HG03575 (cell line): ENCODE measurements around the gene FCRL4.

Experiments
- ATAC-seq: cut with Tn5 transposase; IDR thresholded peaks from one replicate; pipeline ENCODE4 v1.9.1; 2021; ENCODE audit not compliant: unreplicated experiment, insufficient number of reproducible peaks, low FRiP score; ENCODE audit errors: extremely low read depth

The FCRL4 gene

GRCh38 chr1:157597959-157598667 lies at the start of gene FCRL4:
TSS of gene FCRL4 (minus strand) at chr1:157598085. CDS start at chr1:157597944, 141 bp downstream.
- no peak for ATAC-seq

- ATAC-seq = no peak
Measured at GRCh38 chr1:157646144-157646543, 48.3 kb upstream of the FCRL4 start.

GRCh38 chr1:157641177-157641576 lies 43.3 kb upstream of the FCRL4 start:
- no peak for ATAC-seq

- no peak for ATAC-seq
Measured at GRCh38 chr1:157639800-157640199, 41.9 kb upstream of the FCRL4 start.

GRCh38 chr1:157628773-157629172 lies 30.9 kb upstream of the FCRL4 start:
- ATAC-seq = no peak

- no peak for ATAC-seq
Measured at GRCh38 chr1:157626099-157626498, 28.2 kb upstream of the FCRL4 start.

GRCh38 chr1:157624471-157624870 lies 26.6 kb upstream of the FCRL4 start:
- no peak for ATAC-seq

- no peak for ATAC-seq
Measured at GRCh38 chr1:157622471-157622870, 24.6 kb upstream of the FCRL4 start.

- ATAC-seq = no peak
Measured at GRCh38 chr1:157618190-157618589, 20.3 kb upstream of the FCRL4 start.

GRCh38 chr1:157600236-157600635 lies 2.4 kb upstream of the FCRL4 start:
- ATAC-seq = no peak

- ATAC-seq = no peak
Measured at GRCh38 chr1:157596384-157596783, 1.5 kb downstream of the FCRL4 start.

- ATAC-seq = no peak
Measured at GRCh38 chr1:157595356-157595755, 2.5 kb downstream of the FCRL4 start.

GRCh38 chr1:157585984-157586383 lies 11.9 kb downstream of the FCRL4 start:
- no peak for ATAC-seq

- no peak for ATAC-seq
Measured at GRCh38 chr1:157584503-157584902, 13.4 kb downstream of the FCRL4 start.

GRCh38 chr1:157580828-157581210 lies 17.1 kb downstream of the FCRL4 start:
- ATAC-seq = no peak

- ATAC-seq = no peak
Measured at GRCh38 chr1:157580179-157580827, 17.6 kb downstream of the FCRL4 start.

GRCh38 chr1:157577420-157577819 lies 20.5 kb downstream of the FCRL4 start:
- no peak for ATAC-seq

- ATAC-seq = no peak
Measured at GRCh38 chr1:157575744-157576143, 22.1 kb downstream of the FCRL4 start.

- ATAC-seq = no peak
Measured at GRCh38 chr1:157574836-157575235, 23.0 kb downstream of the FCRL4 start.

GRCh38 chr1:157566484-157567300 lies 31.2 kb downstream of the FCRL4 start:
- ATAC-seq = no peak
